Panc1 (cell line): ENCODE data around the gene SECTM1.

Source experiments
- CTCF ChIP-seq: fragments of 450-650 bp; IDR thresholded peaks from 2 replicates; pipeline ENCODE4 v1.5.1; 2017; ENCODE audit warnings: mild to moderate bottlenecking
- POLR2AphosphoS5 ChIP-seq: IDR thresholded peaks from 2 replicates; pipeline ENCODE4 v1.6.1; 2012; ENCODE audit warnings: mild to moderate bottlenecking, low read depth, low read length, moderate library complexity
- REST ChIP-seq, 2 experiments: IDR thresholded peaks; 2 replicates each; pipeline ENCODE4 v1.6.1; 2011 to 2012; ENCODE audit warnings: low read depth in 2 of 2, control low read depth in 1 of 2, low read length in 1 of 2, mild to moderate bottlenecking in 1 of 2, moderate library complexity in 1 of 2; ENCODE audit not compliant: insufficient read depth in 1 of 2
- SIN3A ChIP-seq: IDR thresholded peaks from 2 replicates; pipeline ENCODE4 v1.6.1; 2012; ENCODE audit warnings: low read depth, mild to moderate bottlenecking, low read length, moderate library complexity, borderline replicate concordance; ENCODE audit not compliant: insufficient read depth
- TCF7L2 ChIP-seq: IDR thresholded peaks from 2 replicates; pipeline ENCODE4 v1.6.1; 2011; ENCODE audit warnings: mild to moderate bottlenecking, low read depth, low read length, inconsistent platforms

GRCh38 chr17:82366749-82367148 lies 33.2 kb upstream of the SECTM1 start:
- TF ChIP-seq CTCF = no peak
- no peak for TF ChIP-seq POLR2AphosphoS5
- TF ChIP-seq REST (IDR thresholded peaks at IDR 0.05; ENCODE audit: insufficient read depth in 1 of 2, low read depth in 2 of 2, low read length in 1 of 2) = no peak
- no peak for TF ChIP-seq TCF7L2
- TF ChIP-seq SIN3A = no peak
